Breast epithelium (tissue), 4 donors: ENCODE results near the gene STEAP2. TPM values are rescaled to one million over a fixed set of nuclear protein-coding genes. Genes with fewer than 3 reads are reported as not detected.

Experiments
- DNase-seq, 2 donors: peaks; one replicate each; pipeline ENCODE4 v3.0.0-alpha.2; 2019; ENCODE audit warnings: low spot score in 2 of 2
- H3K27ac ChIP-seq, 2 donors: fragments of 200-600 bp; sonication (generic) in 1 of 2; one replicate each; pipeline ENCODE4 v1.5.1; 2016 to 2019; ENCODE audit warnings: mild to moderate bottlenecking in 1 of 2
- H3K27me3 ChIP-seq, 2 donors: fragments of 200-600 bp; sonication (generic) in 1 of 2; one replicate each; pipeline versions ENCODE4 v1.5.1 to v1.6.0; 2017 to 2019; ENCODE audit warnings: control low read depth in 1 of 2, mild to moderate bottlenecking in 1 of 2
- H3K36me3 ChIP-seq: fragments of 200-600 bp; one replicate; pipeline ENCODE4 v1.5.1; 2019
- H3K4me1 ChIP-seq, 2 donors: fragments of 200-600 bp; sonication (generic); one replicate each; pipeline ENCODE4 v1.5.1; 2016 to 2019; ENCODE audit warnings: control low read depth in 1 of 2
- H3K4me3 ChIP-seq, 3 donors: fragments of 200-600 bp; sonication (generic); 1 replicate in 2 of 3; 2 replicates in 1 of 3; pipeline ENCODE4 v1.5.1; 2016 to 2019; ENCODE audit warnings: mild to moderate bottlenecking in 3 of 3, moderate library complexity in 2 of 3
- H3K9me3 ChIP-seq, 2 donors: fragments of 200-600 bp; sonication (generic) in 1 of 2; one replicate each; pipeline ENCODE4 v1.5.1; 2016 to 2019; ENCODE audit warnings: control low read depth in 1 of 2
- CTCF ChIP-seq, 3 donors: fragments of 450-650 bp; IDR thresholded peaks; one replicate each; pipeline ENCODE4 v1.5.1; 2016 to 2017; ENCODE audit warnings: antibody characterized with exemption in 3 of 3, mild to moderate bottlenecking in 3 of 3, moderate library complexity in 3 of 3
- POLR2A ChIP-seq: fragments of 450-650 bp; IDR thresholded peaks from one replicate; pipeline ENCODE4 v1.6.1; 2016; ENCODE audit warnings: antibody characterized with exemption, mild to moderate bottlenecking, moderate library complexity
- POLR2AphosphoS5 ChIP-seq, 3 donors: sonication (generic); formaldehyde crosslinking; IDR thresholded peaks; one replicate each; pipeline ENCODE4 v1.6.1; 2017; ENCODE audit warnings: antibody characterized with exemption in 3 of 3
- intact Hi-C: fragments of 100-400 bp; cut with DNase I; formaldehyde crosslinking; loops from one replicate; pipeline ENCODE4 v1.15.1; 2023; ENCODE audit warnings: low total_unique reads
- total RNA-seq, 3 donors: library from RNA; depleted of rRNA; stranded (reverse); fragments of >200 nt; gene quantifications; one replicate each; pipeline ENCODE4 v1.1.0, GENCODE V29; 2016

The STEAP2 gene
- total RNA-seq, 3 donors from 2014 or later: 14.4 to 81.9 (median 22.1) TPM

GRCh38 chr7:90192876-90193750 is 18.4 kb upstream of the STEAP2 start:
- TF ChIP-seq POLR2AphosphoS5 (IDR thresholded peaks at IDR 0.05): no peak
- no peak for TF ChIP-seq POLR2A
- no peak for TF ChIP-seq CTCF (IDR thresholded peaks at IDR 0.05)
- no peak overlapping the region for H3K4me3 ChIP-seq
- DNase-seq: no peak
- H3K9me3 ChIP-seq: peaks cover 0 to 7% of the 10 kb centered on the region in 2 donors
- no peak overlapping the region for H3K27ac ChIP-seq
- intact Hi-C loops: no loop called here
- H3K36me3 ChIP-seq: no peaks in the 10 kb centered on the region
- no peaks in the 10 kb centered on the region for H3K27me3 ChIP-seq
- H3K4me1 ChIP-seq: no peaks in the 10 kb centered on the region

- no peak for TF ChIP-seq POLR2AphosphoS5 (IDR thresholded peaks at IDR 0.05)
- TF ChIP-seq POLR2A: no peak
- TF ChIP-seq CTCF (IDR thresholded peaks at IDR 0.05): no peak
- peaks cover 0 to 7% of the 10 kb centered on the region in 2 donors for H3K9me3 ChIP-seq
- no peak overlapping the region for H3K4me3 ChIP-seq
- H3K4me1 ChIP-seq: no peaks in the 10 kb centered on the region
- DNase-seq: no peak
- H3K27me3 ChIP-seq: no peaks in the 10 kb centered on the region
- intact Hi-C loops: no loop called here
- H3K27ac ChIP-seq: no peak overlapping the region
- H3K36me3 ChIP-seq: no peaks in the 10 kb centered on the region
These were observed 16.4 kb upstream of the STEAP2 start for GRCh38 chr7:90194911-90195809.

- DNase-seq: no peak
- H3K27ac ChIP-seq: no peak overlapping the region
- no peaks in the 10 kb centered on the region for H3K36me3 ChIP-seq
- H3K9me3 ChIP-seq: no peaks in the 10 kb centered on the region
- intact Hi-C loops: no loop called here
- no peak overlapping the region for H3K4me3 ChIP-seq
- H3K4me1 ChIP-seq: no peaks in the 10 kb centered on the region
- TF ChIP-seq POLR2A (no peak), CTCF (IDR thresholded peaks at IDR 0.05) (no peak), POLR2AphosphoS5 (IDR thresholded peaks at IDR 0.05) (no peak)
- H3K27me3 ChIP-seq: no peaks in the 10 kb centered on the region
These were observed 9.9 kb upstream of the STEAP2 start for GRCh38 chr7:90201500-90202195.

- no peaks in the 10 kb centered on the region for H3K9me3 ChIP-seq
- H3K27ac ChIP-seq: no peak overlapping the region
- H3K4me3 ChIP-seq: no peak overlapping the region
- intact Hi-C loops: no loop called here
- no peaks in the 10 kb centered on the region for H3K4me1 ChIP-seq
- DNase-seq: no peak
- no peaks in the 10 kb centered on the region for H3K27me3 ChIP-seq
- no peaks in the 10 kb centered on the region for H3K36me3 ChIP-seq
- TF ChIP-seq CTCF (IDR thresholded peaks at IDR 0.05): no peak
- TF ChIP-seq POLR2A: no peak
- TF ChIP-seq POLR2AphosphoS5 (IDR thresholded peaks at IDR 0.05): no peak
These were observed 3.6 kb upstream of the STEAP2 start for GRCh38 chr7:90207956-90208355.
